Common myeloid progenitor, CD34-positive (primary cell): Measurements from ENCODE around the gene CLCN4.

Source experiments
- CTCF ChIA-PET: fragments of 350-600 bp; sonication (Branson Sonifier 250); formaldehyde crosslinking; loops from one replicate; lab custom pipeline; 2021; ENCODE audit warnings: antibody characterized with exemption; lab: Charles Lee
- POLR2A ChIA-PET: fragments of 350-600 bp; sonication (Branson Sonifier 250); formaldehyde crosslinking; loops from one replicate; lab custom pipeline; 2021; ENCODE audit warnings: antibody characterized with exemption; lab: Charles Lee
- DNase-seq, 3 donors: peaks; one replicate each; pipeline versions ENCODE4 v3.0.0 to v3.0.0-alpha.2; 2013
- H3K27ac ChIP-seq, 2 experiments: 1 replicate in 1 of 2; 2 replicates in 1 of 2; pipeline ENCODE4 v1.7.0; 2013; ENCODE audit warnings: inconsistent platforms in 2 of 2, low read length in 2 of 2, mild to moderate bottlenecking in 2 of 2, low read depth in 1 of 2, moderate library complexity in 1 of 2; ENCODE audit not compliant: severe bottlenecking in 2 of 2, insufficient read depth in 1 of 2, poor library complexity in 1 of 2
- H3K27me3 ChIP-seq, 5 experiments: replicated peaks in 2 of 5; 1 replicate in 3 of 5; 2 replicates in 2 of 5; pipeline versions ENCODE4 v1.6.1 to v1.7.0; 2013; ENCODE audit warnings: low read length in 4 of 5, mild to moderate bottlenecking in 2 of 5, moderate library complexity in 2 of 5, inconsistent platforms in 1 of 5; ENCODE audit not compliant: insufficient read depth in 5 of 5, control insufficient read depth in 4 of 5
- H3K36me3 ChIP-seq, 4 experiments: 1 replicate in 2 of 4; 2 replicates in 2 of 4; pipeline versions ENCODE4 v1.6.1 to v1.7.0; 2013; ENCODE audit warnings: low read length in 3 of 4, control low read depth in 1 of 4, mild to moderate bottlenecking in 1 of 4; ENCODE audit not compliant: control insufficient read depth in 4 of 4, insufficient read depth in 4 of 4
- H3K4me1 ChIP-seq, 4 experiments: 1 replicate in 3 of 4; 2 replicates in 1 of 4; pipeline versions ENCODE4 v1.6.1 to v1.7.1; 2013; ENCODE audit warnings: low read length in 3 of 4, mild to moderate bottlenecking in 3 of 4, control low read depth in 1 of 4, inconsistent platforms in 1 of 4, moderate library complexity in 1 of 4; ENCODE audit not compliant: control insufficient read depth in 4 of 4, insufficient read depth in 4 of 4; ENCODE audit errors: control extremely low read depth in 1 of 4
- H3K4me3 ChIP-seq, 7 experiments: 1 replicate in 4 of 7; 2 replicates in 3 of 7; pipeline versions ENCODE4 v1.5.1 to v1.7.0; 2013; ENCODE audit warnings: mild to moderate bottlenecking in 7 of 7, low read length in 6 of 7, moderate library complexity in 6 of 7, inconsistent platforms in 2 of 7, low read depth in 2 of 7, control low read depth in 1 of 7; ENCODE audit not compliant: insufficient read depth in 4 of 7, control insufficient read depth in 1 of 7; ENCODE audit errors: extremely low read depth in 1 of 7
- H3K9me3 ChIP-seq, 5 experiments: 1 replicate in 4 of 5; 2 replicates in 1 of 5; pipeline versions ENCODE4 v1.6.1 to v1.7.1; 2013; ENCODE audit warnings: low read length in 4 of 5, mild to moderate bottlenecking in 2 of 5, inconsistent platforms in 1 of 5, low read depth in 1 of 5, moderate library complexity in 1 of 5; ENCODE audit not compliant: control insufficient read depth in 4 of 5, insufficient read depth in 2 of 5; ENCODE audit errors: control extremely low read depth in 1 of 5
- WGBS: methylation state at CpG from one replicate; pipeline ENCODE4 v1.1.5; 2013; ENCODE audit not compliant: insufficient coverage; 5-methylcytosine and 5-hydroxymethylcytosine counted together

The CLCN4 gene

GRCh38 chrX:10111364-10112148 is 45.2 kb upstream of the CLCN4 start:
- Histone ChIP-seq H3K4me1 (peaks cover 0 to 34% (median 11%) of the 10 kb centered on the region in 4 experiments), H3K9me3 (no peaks in the 10 kb centered on the region), H3K36me3 (peaks cover 0 to 2% (median 0%) of the 10 kb centered on the region in 4 experiments), H3K27me3 (no peaks in the 10 kb centered on the region), H3K27ac (peak overlapping the region; percentile 43 to 71), H3K4me3 (no peak overlapping the region)
- POLR2A ChIA-PET: no interaction called here
- peak; percentile 80 to 91 (median 90) for DNase-seq
- WGBS: 73% methylated on average over 22 of the region's 26 CpGs
- CTCF ChIA-PET: interaction anchor here (0.7 to 2.9 kb wide), 5 partner anchors 9 to 490 kb away, joined by 3 to 8 read pairs (median 3); no protein-coding TSS in a partner anchor

- ChIA-PET CTCF (interaction anchor here (0.7 to 2.9 kb wide), 3 partner anchors 8 to 124 kb away, joined by 3 to 8 read pairs (median 4); no protein-coding TSS in a partner anchor), POLR2A (no interaction called here)
- Histone ChIP-seq H3K27me3 (no peaks in the 10 kb centered on the region), H3K9me3 (peaks cover 0 to 3% (median 0%) of the 10 kb centered on the region in 5 experiments), H3K4me3 (no peak overlapping the region), H3K4me1 (peaks cover 0 to 34% (median 8%) of the 10 kb centered on the region in 4 experiments), H3K36me3 (peaks cover 0 to 7% (median 4%) of the 10 kb centered on the region in 4 experiments), H3K27ac (no peak overlapping the region)
- 40% methylated on average over 1 of the region's 6 CpGs for WGBS
- DNase-seq: no peak
Measured at GRCh38 chrX:10112510-10112909, 44.3 kb upstream of the CLCN4 start.

GRCh38 chrX:10115082-10115481 is 41.7 kb upstream of the CLCN4 start:
- WGBS: 91% methylated on average over 3 of the region's 5 CpGs
- H3K27me3 ChIP-seq: no peaks in the 10 kb centered on the region

GRCh38 chrX:10117301-10117700 is 39.5 kb upstream of the CLCN4 start:
- no peak overlapping the region for H3K27ac ChIP-seq
- CTCF ChIA-PET: interaction anchor here (1.8 to 8.6 kb wide), 6 partner anchors 10 to 234 kb away, joined by 8 to 84 read pairs (median 19); no protein-coding TSS in a partner anchor
- no peaks in the 10 kb centered on the region for H3K27me3 ChIP-seq
- WGBS: 96% methylated on average over 31 of the region's 31 CpGs
- peaks cover 2 to 22% (median 11%) of the 10 kb centered on the region in 4 experiments for H3K36me3 ChIP-seq
- H3K4me3 ChIP-seq: no peak overlapping the region
- H3K9me3 ChIP-seq: peaks cover 0 to 25% (median 0%) of the 10 kb centered on the region in 5 experiments
- peaks cover 5 to 28% (median 17%) of the 10 kb centered on the region in 4 experiments for H3K4me1 ChIP-seq
- DNase-seq: no peak
- POLR2A ChIA-PET: no interaction called here

More at GRCh38 chrX:10115082-10115481, 41.7 kb upstream of the CLCN4 start:
- no peak for DNase-seq
- peaks cover 0 to 17% (median 0%) of the 10 kb centered on the region in 5 experiments for H3K9me3 ChIP-seq
- H3K36me3 ChIP-seq: peaks cover 2 to 22% (median 8%) of the 10 kb centered on the region in 4 experiments
- ChIA-PET CTCF (interaction anchor here (1.3 to 8.6 kb wide), 5 partner anchors 14 to 128 kb away, joined by 3 to 84 read pairs (median 7); no protein-coding TSS in a partner anchor), POLR2A (no interaction called here)
- H3K4me3 ChIP-seq: no peak overlapping the region
- H3K4me1 ChIP-seq: peaks cover 0 to 25% (median 6%) of the 10 kb centered on the region in 4 experiments
- no peak overlapping the region for H3K27ac ChIP-seq

- Histone ChIP-seq H3K4me3 (no peak overlapping the region), H3K36me3 (peaks cover 2 to 22% (median 11%) of the 10 kb centered on the region in 4 experiments), H3K27ac (no peak overlapping the region), H3K9me3 (peaks cover 0 to 25% (median 0%) of the 10 kb centered on the region in 5 experiments), H3K27me3 (no peaks in the 10 kb centered on the region), H3K4me1 (peaks cover 5 to 31% (median 21%) of the 10 kb centered on the region in 4 experiments)
- WGBS: 93% methylated on average over 4 of the region's 9 CpGs
- no peak for DNase-seq
- ChIA-PET POLR2A (no interaction called here), CTCF (interaction anchor here (1.6 to 8.6 kb wide), 10 partner anchors 10 to 241 kb away, joined by 5 to 84 read pairs (median 12); no protein-coding TSS in a partner anchor)
Measured at GRCh38 chrX:10117864-10118377, 38.9 kb upstream of the CLCN4 start.

- ChIA-PET POLR2A (no interaction called here), CTCF (interaction anchor here (1.0 to 8.6 kb wide), 13 partner anchors 11 to 242 kb away, joined by 3 to 84 read pairs (median 7); no protein-coding TSS in a partner anchor)
- peaks cover 2 to 22% (median 11%) of the 10 kb centered on the region in 4 experiments for H3K36me3 ChIP-seq
- no peak overlapping the region for H3K27ac ChIP-seq
- peaks cover 0 to 25% (median 0%) of the 10 kb centered on the region in 5 experiments for H3K9me3 ChIP-seq
- WGBS: 88% methylated on average over 2 of the region's 4 CpGs
- H3K27me3 ChIP-seq: no peaks in the 10 kb centered on the region
- H3K4me3 ChIP-seq: no peak overlapping the region
- H3K4me1 ChIP-seq: peaks cover 5 to 34% (median 21%) of the 10 kb centered on the region in 4 experiments
- DNase-seq: no peak
Measured at GRCh38 chrX:10118530-10118929, 38.2 kb upstream of the CLCN4 start.
